ENCODE results near the gene NUBP2.

Gene NUBP2

DNA sequence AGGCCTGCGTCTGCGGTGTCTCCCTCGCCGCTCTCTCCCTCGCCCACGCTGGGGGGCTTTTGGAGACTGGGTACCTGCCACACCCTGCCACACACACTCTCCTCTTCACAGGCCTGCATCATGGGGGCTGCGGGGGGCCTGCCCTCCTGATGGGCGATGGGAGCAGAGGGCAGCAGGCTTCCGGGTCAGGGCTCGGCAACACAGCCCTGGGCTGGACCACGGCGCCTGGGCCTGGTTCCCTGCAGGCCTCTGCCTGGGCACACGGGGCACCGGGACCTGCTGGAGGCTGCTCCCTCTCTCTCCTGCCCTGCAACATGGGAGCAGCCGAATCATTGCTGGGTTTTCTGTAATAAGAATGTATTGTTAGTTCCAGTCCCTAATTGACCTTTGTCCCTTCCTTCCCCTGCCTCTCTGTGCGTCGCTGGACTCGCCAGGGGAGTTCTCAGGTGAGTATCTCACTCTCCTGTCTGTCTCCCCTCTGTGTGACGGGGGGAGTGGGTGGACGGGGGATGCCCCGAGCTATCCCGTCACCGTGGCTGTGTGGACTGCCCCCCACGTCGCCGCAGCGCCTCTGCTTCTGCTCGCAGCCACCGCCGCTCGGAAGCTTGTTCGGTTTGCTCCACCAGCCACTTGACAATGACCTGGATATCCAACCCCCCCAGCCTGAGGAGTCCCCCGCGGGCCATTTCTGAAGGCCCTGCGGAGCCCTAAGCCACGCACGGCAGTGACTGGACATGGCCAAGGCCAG, 24.9 kb upstream of the NUBP2 start:
- no peak for DNase-seq (ENCODE audit: extremely low read depth in 1 of 2, low read depth in 1 of 2)

- no peak for DNase-seq (ENCODE audit: extremely low read depth in 1 of 2, low read depth in 1 of 2)
These were observed 23.8 kb upstream of the NUBP2 start for GRCh38 chr16:1758923-1759322.

- DNase-seq (ENCODE audit: extremely low read depth in 1 of 2, low read depth in 1 of 2): no peak
These were observed 23.2 kb upstream of the NUBP2 start for GRCh38 chr16:1759511-1759910.

- no peak for DNase-seq (ENCODE audit: extremely low read depth in 1 of 2, low read depth in 1 of 2)
These were observed 21.8 kb upstream of the NUBP2 start for GRCh38 chr16:1760911-1761310.

DNA sequence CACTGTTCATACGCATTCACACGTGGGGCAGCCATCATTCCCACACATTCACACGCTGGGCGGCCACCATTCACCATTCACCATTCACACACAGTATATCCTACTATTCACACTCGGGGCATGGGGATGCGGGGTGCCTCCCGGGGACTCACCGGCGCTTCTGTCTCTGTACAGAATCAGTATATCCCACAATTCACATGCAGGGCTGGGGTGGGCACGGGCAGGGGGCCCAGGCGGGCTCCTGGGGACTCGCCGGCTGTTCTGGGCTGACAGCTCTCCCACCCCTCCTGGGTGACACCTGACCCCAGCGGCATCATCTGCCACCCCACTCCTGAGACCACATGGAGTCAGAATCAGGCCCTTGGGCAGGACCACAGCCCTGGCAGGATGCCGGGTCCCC, 21.0 kb upstream of the NUBP2 start:
- no peak for DNase-seq (ENCODE audit: extremely low read depth in 1 of 2, low read depth in 1 of 2)

DNA sequence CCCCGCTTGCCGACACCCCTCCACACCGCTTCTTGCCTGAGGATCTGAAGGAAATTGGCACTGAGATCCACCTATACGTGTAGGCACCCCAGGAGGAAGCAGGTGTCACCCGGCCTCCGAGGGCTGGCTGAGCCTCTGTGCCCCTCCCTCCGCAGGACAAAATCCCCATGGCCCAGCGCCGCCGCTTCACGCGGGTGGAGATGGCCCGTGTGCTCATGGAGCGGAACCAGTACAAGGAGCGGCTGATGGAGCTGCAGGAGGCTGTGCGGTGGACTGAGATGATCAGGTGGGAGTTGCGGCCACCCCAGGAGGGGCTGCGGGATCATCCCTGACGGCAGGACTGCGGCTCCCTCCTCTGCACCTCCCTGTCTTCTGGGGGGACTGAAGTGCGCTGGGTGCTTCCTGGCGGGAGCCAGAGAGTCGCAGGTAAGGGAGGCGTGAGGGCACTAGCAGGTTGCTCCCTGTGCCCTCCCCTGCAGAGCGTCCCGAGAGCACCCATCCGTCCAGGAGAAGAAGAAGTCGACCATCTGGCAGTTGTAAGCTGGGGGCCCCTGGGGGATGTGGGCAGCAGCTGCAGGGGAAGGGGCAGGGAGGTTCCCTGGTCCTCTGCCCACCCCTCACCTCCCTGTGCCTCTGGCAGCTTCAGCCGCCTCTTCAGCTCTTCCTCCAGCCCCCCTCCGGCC, 20.4 kb upstream of the NUBP2 start:
- no peak for DNase-seq (ENCODE audit: extremely low read depth in 1 of 2, low read depth in 1 of 2)

DNA sequence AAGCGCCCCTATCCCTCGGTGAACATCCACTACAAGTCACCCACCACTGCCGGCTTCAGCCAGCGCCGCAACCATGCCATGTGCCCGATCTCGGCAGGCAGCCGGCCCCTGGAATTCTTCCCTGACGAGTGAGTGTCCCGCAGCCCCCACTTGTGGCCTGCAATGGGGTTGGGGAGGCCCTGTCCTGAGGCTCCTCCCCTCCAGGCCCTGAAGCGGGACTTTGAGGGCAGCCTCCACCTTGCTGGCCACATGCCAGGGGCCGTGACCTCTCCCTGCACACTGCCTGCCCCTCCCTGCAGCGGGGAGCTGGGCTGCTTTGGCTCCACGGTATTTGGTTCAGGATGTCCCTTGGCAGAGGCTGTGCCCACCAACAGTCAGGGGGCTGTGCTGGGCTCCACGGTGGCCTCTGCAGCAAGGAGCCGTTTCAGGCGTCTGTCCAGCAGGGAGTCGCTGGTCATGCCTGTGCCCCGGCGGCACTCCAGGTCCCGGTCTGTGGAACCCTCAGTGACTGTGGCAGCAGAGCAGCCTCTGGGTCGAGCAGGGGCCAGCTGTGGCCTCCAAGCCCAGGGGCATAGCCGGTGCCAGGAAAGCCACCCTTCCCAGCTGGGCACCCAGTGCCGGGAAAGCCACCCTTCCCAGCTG, 19.8 kb upstream of the NUBP2 start:
- no peak for DNase-seq (ENCODE audit: extremely low read depth in 1 of 2, low read depth in 1 of 2)

DNA sequence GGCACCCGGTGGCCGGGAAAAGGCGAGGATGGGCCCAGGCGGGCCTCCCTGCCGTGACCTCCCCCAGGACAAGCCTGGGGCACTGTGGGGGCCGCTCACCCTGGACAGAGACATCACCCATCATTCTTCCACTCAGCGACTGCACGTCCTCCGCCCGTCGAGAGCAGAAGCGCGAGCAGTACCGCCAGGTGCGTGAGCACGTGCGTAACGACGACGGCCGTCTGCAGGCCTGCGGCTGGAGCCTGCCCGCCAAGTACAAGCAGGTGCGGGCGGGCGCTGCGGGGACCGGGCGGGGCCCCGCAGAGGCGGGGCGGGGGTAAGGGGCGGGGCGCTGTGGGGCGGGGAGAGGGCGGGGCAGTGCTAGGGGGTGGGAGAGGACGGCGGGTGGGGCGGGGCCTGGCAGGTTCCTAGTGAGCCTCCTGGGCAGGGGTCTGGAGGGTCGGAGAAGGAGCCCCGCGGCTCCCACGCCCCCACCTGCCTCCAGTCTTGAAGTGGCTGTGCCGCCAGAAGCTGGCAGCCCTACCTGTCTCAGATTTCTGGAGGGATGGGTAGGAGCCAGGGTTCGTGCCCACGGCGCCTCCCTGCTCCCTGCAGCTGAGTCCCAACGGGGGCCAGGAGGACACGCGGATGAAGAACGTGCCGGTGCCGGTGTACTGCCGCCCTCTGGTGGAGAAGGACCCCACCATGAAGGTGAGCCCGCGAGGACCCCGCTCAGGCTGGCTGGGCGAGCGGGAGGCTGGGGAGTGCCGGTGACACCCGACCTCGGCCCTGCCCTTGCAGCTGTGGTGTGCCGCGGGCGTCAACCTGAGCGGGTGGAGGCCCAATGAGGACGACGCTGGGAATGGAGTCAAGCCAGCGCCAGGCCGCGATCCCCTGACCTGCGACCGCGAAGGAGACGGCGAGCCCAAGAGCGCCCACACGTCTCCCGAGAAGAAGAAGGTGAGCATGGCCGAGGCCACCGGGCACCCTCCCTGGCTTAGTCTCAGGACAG, 18.9 kb upstream of the NUBP2 start:
- no peak for DNase-seq (ENCODE audit: extremely low read depth in 1 of 2, low read depth in 1 of 2)

DNA sequence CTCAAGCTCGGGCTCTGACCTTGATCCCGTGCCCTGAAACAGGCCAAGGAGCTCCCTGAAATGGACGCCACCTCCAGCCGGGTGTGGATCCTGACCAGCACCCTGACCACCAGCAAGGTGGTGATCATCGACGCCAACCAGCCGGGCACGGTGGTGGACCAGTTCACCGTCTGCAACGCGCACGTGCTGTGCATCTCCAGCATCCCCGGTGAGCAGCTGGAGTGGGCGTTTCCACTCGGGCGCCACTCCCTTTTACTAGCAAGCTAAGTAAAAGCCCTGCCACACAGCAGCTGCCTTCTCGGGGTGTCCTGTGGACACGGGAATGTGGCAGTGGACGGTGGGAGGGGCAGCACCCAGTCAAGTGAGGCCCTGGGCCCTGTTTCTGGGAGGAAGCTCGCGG, 17.8 kb upstream of the NUBP2 start:
- DNase-seq (ENCODE audit: extremely low read depth in 1 of 2, low read depth in 1 of 2): no peak

GRCh38 chr16:1765826-1766225, 16.9 kb upstream of the NUBP2 start:
- DNase-seq (ENCODE audit: extremely low read depth in 1 of 2, low read depth in 1 of 2): no peak

DNA sequence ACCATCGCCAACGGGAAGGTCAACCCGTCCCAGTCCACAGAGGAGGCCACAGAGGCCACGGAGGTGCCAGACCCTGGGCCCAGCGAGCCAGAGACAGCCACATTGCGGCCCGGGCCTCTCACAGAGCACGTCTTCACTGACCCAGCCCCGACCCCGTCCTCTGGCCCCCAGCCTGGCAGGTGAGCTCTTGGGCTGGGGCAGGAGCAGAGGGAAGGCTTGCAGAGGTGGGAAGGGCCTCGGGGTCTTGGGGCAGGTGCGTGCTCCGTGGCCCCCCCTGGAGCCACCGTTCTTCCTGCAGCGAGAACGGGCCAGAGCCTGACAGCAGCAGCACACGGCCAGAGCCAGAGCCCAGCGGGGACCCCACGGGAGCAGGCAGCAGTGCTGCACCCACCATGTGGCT, 16.5 kb upstream of the NUBP2 start:
- no peak for DNase-seq (ENCODE audit: extremely low read depth in 1 of 2, low read depth in 1 of 2)

DNA sequence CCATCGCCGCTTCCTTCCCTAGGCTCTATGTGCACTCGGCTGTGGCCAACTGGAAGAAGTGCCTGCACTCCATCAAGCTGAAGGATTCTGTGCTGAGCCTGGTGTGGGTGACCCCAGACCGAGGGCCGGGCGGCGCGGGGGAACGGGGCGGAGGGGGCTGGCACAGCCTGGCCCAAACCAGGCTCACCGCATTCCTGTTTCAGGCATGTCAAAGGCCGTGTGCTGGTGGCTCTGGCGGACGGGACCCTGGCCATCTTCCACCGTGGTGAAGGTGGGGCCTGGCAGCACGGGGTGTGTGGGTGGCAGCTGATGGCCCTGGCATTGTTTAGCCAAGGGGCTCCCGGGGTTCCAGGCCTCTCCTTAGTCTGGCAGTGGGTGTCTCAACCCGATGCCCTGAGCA, 16.1 kb upstream of the NUBP2 start:
- no peak for DNase-seq (ENCODE audit: extremely low read depth in 1 of 2, low read depth in 1 of 2)

DNA sequence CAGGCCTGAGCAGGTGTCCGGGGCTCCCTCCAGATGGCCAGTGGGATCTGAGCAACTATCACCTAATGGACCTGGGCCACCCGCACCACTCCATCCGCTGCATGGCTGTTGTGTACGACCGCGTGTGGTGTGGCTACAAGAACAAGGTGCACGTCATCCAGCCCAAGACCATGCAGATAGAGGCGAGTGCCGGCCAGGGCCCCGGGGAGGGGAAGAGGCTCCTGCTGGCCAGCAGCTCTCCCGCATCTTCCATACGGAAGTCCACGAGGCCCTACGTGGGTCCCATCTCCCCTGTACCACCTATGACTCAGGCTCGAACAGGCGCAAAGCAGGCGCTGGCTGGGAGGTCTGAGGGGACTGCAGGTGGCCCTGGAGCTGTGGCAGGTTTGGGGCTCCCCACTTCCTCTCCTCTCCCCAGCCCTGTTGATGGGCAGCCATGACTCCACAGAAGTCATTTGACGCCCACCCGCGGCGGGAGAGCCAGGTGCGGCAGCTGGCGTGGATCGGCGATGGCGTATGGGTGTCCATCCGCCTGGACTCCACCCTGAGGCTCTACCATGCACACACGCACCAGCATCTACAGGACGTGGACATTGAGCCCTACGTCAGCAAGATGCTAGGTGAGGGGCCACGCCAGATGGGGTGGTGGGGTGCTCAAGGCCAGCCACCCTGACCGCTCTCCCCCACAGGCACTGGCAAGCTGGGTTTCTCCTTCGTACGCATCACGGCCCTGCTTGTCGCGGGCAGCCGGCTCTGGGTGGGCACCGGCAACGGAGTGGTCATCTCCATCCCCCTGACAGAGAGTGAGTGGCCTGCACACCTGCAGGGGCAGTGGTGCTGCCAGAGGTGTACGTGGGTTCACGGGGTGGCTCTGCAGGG, 15.4 kb upstream of the NUBP2 start:
- no peak for DNase-seq (ENCODE audit: extremely low read depth in 1 of 2, low read depth in 1 of 2)

DNA sequence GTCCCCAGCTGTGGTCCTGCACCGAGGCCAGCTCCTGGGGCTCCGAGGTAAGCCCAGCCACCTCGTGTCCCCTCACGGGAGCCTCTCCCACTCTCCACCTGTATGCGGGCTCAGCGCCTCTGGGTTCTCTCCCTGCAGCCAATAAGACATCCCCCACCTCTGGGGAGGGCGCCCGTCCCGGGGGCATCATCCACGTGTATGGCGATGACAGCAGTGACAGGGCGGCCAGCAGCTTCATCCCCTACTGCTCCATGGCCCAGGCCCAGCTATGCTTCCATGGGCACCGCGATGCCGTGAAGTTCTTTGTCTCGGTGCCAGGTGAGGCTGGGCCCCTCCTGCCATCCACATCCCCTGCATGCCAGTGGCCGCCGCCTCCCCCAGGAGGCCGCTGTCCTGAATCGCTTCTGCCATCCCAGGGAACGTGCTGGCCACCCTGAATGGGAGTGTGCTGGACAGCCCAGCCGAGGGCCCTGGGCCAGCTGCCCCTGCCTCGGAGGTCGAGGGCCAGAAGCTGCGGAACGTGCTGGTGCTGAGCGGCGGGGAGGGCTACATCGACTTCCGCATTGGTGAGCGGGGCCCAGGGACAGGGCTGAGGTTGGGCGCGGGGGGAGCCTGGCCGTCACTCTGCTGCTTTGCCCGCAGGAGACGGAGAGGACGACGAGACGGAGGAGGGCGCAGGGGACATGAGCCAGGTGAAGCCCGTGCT, 14.5 kb upstream of the NUBP2 start:
- DNase-seq (ENCODE audit: extremely low read depth in 1 of 2, low read depth in 1 of 2): no peak

DNA sequence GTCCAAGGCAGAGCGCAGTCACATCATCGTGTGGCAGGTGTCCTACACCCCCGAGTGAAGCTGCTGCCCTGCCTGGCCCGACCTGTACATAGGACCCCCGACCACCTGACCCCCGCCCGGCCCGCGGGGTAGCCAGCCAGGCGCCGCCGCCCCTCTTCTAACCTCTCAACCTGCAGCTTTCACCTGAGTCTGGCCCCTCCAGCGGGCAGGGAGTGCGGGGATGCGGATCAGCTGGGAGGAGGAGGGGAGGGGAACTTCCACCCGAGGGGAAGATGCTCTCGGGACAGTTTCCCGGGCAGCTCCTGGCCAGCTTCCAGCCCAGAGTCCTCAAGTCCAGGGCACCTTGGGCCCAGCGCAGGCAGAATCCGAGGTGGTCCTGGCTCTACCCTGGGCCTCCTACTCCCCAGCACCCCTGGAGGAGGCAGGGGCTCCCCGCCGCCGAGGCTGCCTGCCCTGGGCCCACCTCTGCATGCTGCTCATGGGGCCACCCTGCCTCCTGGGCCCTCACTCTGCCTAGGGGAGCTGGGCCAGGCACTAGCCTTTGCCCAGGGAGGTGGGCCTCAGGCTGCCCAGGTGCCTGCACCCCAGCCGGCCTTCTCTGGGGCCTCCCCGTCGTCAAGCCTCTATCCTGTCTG, 13.9 kb upstream of the NUBP2 start:
- DNase-seq (ENCODE audit: extremely low read depth in 1 of 2, low read depth in 1 of 2): no peak

GRCh38 chr16:1769402-1770300, 13.1 kb upstream of the NUBP2 start:
- DNase-seq (ENCODE audit: extremely low read depth in 1 of 2, low read depth in 1 of 2): no peak

GRCh38 chr16:1770328-1771187, 12.2 kb upstream of the NUBP2 start:
- no peak for DNase-seq (ENCODE audit: extremely low read depth in 1 of 2, low read depth in 1 of 2)

Data from stimulated activated CD8-positive, alpha-beta memory T cell treated with anti-CD3 and anti-CD28 coated beads, Interleukin-7, amount 100 ng/mL, for 48 hours (primary cell).